IMR-90 (cell line): ENCODE measurements around the gene EPN2. TPM values are rescaled to one million over a fixed set of nuclear protein-coding genes. Genes with fewer than 3 reads are reported as not detected.
"Not testable (repeated sequence)": the region's sequence is repeated elsewhere in the genome, so short reads cannot be mapped to it uniquely, and the experiment has no call there.

Experiments
- ATAC-seq: fragments of 200-7000 bp; cut with Tn5 transposase; 2 replicates; pipeline ENCODE4 v1.9.1; 2020; ENCODE audit warnings: low read depth, mild to moderate bottlenecking, moderate library complexity
- BruUV-seq: library from RNA; stranded (reverse); fragments of 400-500 nt; replicated peaks from 2 replicates; lab custom pipeline; 2021; lab: Mats Ljungman, UMichigan
- CTCF ChIA-PET: fragments of 300-600 bp; formaldehyde crosslinking; extraction: SDS; loops from one replicate; lab custom pipeline; 2021; ENCODE audit warnings: antibody characterized with exemption; lab: Yijun Ruan, JAX
- POLR2A ChIA-PET: fragments of 300-600 bp; sonication (Branson Sonifier 250); formaldehyde crosslinking; loops from one replicate; lab custom pipeline; 2022; ENCODE audit warnings: antibody characterized with exemption; ENCODE audit not compliant: unreplicated experiment; lab: Charles Lee
- DNase-seq: peaks from one replicate; pipeline ENCODE4 v3.0.0; 2013
- H2AFZ ChIP-seq: replicated peaks from 2 replicates; pipeline ENCODE3; 2013; ENCODE audit warnings: low read length, mild to moderate bottlenecking; ENCODE audit not compliant: poor library complexity
- H2AK5ac ChIP-seq: 2 replicates; pipeline ENCODE4 v1.6.1; 2013; ENCODE audit warnings: low read depth, low read length, inconsistent platforms
- H2AK9ac ChIP-seq: replicated peaks from 2 replicates; pipeline ENCODE3; 2013; ENCODE audit warnings: mild to moderate bottlenecking, low read depth, low read length, moderate library complexity; ENCODE audit not compliant: poor library complexity
- H2BK120ac ChIP-seq: 2 replicates; pipeline ENCODE4 v1.6.1; 2013; ENCODE audit warnings: low read depth, low read length, inconsistent platforms
- H2BK15ac ChIP-seq: 3 replicates; pipeline ENCODE4 v1.6.1; 2013; ENCODE audit warnings: low read depth, low read length, inconsistent platforms
- H2BK20ac ChIP-seq: 2 replicates; pipeline ENCODE4 v1.6.1; 2013; ENCODE audit warnings: low read depth, mild to moderate bottlenecking, inconsistent platforms, low read length, moderate library complexity
- H2BK5ac ChIP-seq: 2 replicates; pipeline ENCODE4 v1.6.1; 2013; ENCODE audit warnings: mild to moderate bottlenecking, low read depth, low read length, inconsistent platforms; ENCODE audit not compliant: poor library complexity, severe bottlenecking
- H3K14ac ChIP-seq: replicated peaks from 2 replicates; pipeline ENCODE4 v1.6.1; 2013; ENCODE audit warnings: low read depth, low read length, inconsistent platforms
- H3K18ac ChIP-seq: 2 replicates; pipeline ENCODE4 v1.6.1; 2013; ENCODE audit warnings: low read depth, low read length, control low read depth
- H3K23ac ChIP-seq: 2 replicates; pipeline ENCODE4 v1.6.1; 2013; ENCODE audit warnings: low read depth, low read length, inconsistent platforms
- H3K27ac ChIP-seq: 2 replicates; pipeline ENCODE4 v1.5.1; 2013; ENCODE audit warnings: mild to moderate bottlenecking, control low read depth, low read length; ENCODE audit not compliant: insufficient read depth
- H3K27me3 ChIP-seq: 2 replicates; pipeline ENCODE4 v1.6.1; 2013; ENCODE audit warnings: low read length; ENCODE audit not compliant: control insufficient read depth, insufficient read depth
- H3K36me3 ChIP-seq: 2 replicates; pipeline ENCODE4 v1.6.1; 2013; ENCODE audit warnings: low read length, mixed read lengths; ENCODE audit not compliant: control insufficient read depth, insufficient read depth
- H3K4ac ChIP-seq: 2 replicates; pipeline ENCODE4 v1.6.1; 2013; ENCODE audit warnings: low read depth, low read length, inconsistent platforms
- H3K4me1 ChIP-seq: 2 replicates; pipeline ENCODE4 v1.6.1; 2013; ENCODE audit warnings: low read length, mixed read lengths; ENCODE audit not compliant: control insufficient read depth, insufficient read depth
- H3K4me2 ChIP-seq: 2 replicates; pipeline ENCODE4 v1.6.1; 2013; ENCODE audit warnings: low read depth, mild to moderate bottlenecking, control low read depth, low read length, moderate library complexity
- H3K4me3 ChIP-seq: 2 replicates; pipeline ENCODE4 v1.5.1; 2013; ENCODE audit warnings: low read depth, mild to moderate bottlenecking, control low read depth, low read length, moderate library complexity; ENCODE audit not compliant: insufficient read depth
- H3K56ac ChIP-seq: 2 replicates; pipeline ENCODE4 v1.6.1; 2013; ENCODE audit warnings: low read length, inconsistent platforms; ENCODE audit not compliant: insufficient read depth; ENCODE audit errors: extremely low read depth
- H3K79me1 ChIP-seq, 2 experiments: 2 replicates each; pipeline ENCODE4 v1.6.1; 2013; ENCODE audit warnings: low read length in 2 of 2, inconsistent platforms in 1 of 2, low read depth in 1 of 2
- H3K9ac ChIP-seq: 2 replicates; pipeline ENCODE4 v1.6.1; 2013; ENCODE audit warnings: low read depth, low read length, control low read depth
- H3K9me1 ChIP-seq: 2 replicates; pipeline ENCODE4 v1.6.1; 2013; ENCODE audit warnings: low read length, inconsistent platforms; ENCODE audit not compliant: insufficient read depth
- H3K9me3 ChIP-seq: 2 replicates; pipeline ENCODE4 v1.6.1; 2013; ENCODE audit warnings: low read length; ENCODE audit not compliant: control insufficient read depth, insufficient read depth
- H4K20me1 ChIP-seq: 2 replicates; pipeline ENCODE4 v1.6.1; 2013; ENCODE audit warnings: low read length, inconsistent platforms; ENCODE audit not compliant: insufficient read depth
- H4K5ac ChIP-seq: 2 replicates; pipeline ENCODE4 v1.6.1; 2013; ENCODE audit warnings: mild to moderate bottlenecking, low read depth, low read length, control low read depth
- H4K8ac ChIP-seq, 2 experiments: 2 replicates each; pipeline ENCODE4 v1.6.1; 2013; ENCODE audit warnings: low read depth in 2 of 2, low read length in 2 of 2, control low read depth in 1 of 2, inconsistent platforms in 1 of 2
- H4K91ac ChIP-seq: 2 replicates; pipeline ENCODE4 v1.6.1; 2013; ENCODE audit warnings: low read depth, low read length, inconsistent platforms; ENCODE audit not compliant: insufficient read depth
- WGBS, 2 experiments: methylation state at CpG; one replicate each; pipeline versions ENCODE4 v1.1.5 to v1.1.7; 2013; ENCODE audit warnings: missing lambda C conversion rate in 2 of 2; ENCODE audit not compliant: insufficient read length in 1 of 2; ENCODE audit errors: extremely low coverage in 2 of 2; 5-methylcytosine and 5-hydroxymethylcytosine counted together
- dilution Hi-C: fragments of 300-500 bp; cut with HindIII; formaldehyde crosslinking; loops from one replicate; pipeline ENCODE4 v1.14.3; 2018; ENCODE audit warnings: low sequenced_read_pairs; ENCODE audit not compliant: unreplicated experiment
- in situ Hi-C: fragments of 300-500 bp; cut with MboI; formaldehyde crosslinking; loops from 3 replicates; pipeline ENCODE4 v1.14.3; 2019; ENCODE audit warnings: low sequenced_read_pairs, inconsistent platforms, mixed read lengths
- intact Hi-C: fragments of 100-400 bp; cut with micrococcal nuclease; formaldehyde crosslinking; loops from 2 replicates; pipeline ENCODE4 v1.10.0; 2022
- polyA plus RNA-seq, 3 experiments: library from polyadenylated mRNA; depleted of rRNA; stranded (reverse); fragments of >200 nt; gene quantifications; 2 replicates each; pipeline ENCODE4 v1.2.3, GENCODE V29; 2012; ENCODE audit warnings: low replicate concordance in 1 of 3
- total RNA-seq: library from RNA; depleted of rRNA; stranded (reverse); fragments of >200 nt; gene quantifications from 2 replicates; pipeline ENCODE4 v1.2.3, GENCODE V29; 2012

EPN2 gene
- total and polyA plus RNA-seq, 2 of the 4 experiments (the other 2 are of a cell fraction) = 14.9 to 25.3 TPM

DNA sequence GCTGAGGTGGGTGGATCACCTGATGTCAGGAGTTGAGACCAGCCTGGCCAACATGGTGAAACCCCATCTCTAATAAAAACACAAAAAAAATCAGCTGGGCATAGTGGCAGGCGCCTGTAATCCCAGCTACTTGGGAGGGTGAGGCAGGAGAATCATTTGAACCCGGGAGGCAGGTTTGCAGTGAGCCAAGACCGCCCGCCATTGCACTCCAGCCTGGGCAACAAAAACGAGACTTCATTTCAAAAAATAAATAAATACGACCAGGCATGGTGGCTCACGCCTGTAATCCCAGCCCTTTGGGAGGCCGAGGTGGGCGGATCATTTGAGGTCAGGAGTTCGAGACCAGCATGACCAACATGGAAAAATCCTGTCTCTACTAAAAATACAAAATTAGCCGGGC lies 116.2 kb downstream of the EPN2 start:
- BruUV-seq, H3K9me3 ChIP-seq, H2AFZ ChIP-seq, in situ Hi-C loops, H3K23ac ChIP-seq, H3K9me1 ChIP-seq, H3K4ac ChIP-seq, intact Hi-C loops, H3K4me2 ChIP-seq, POLR2A ChIA-PET, H3K27ac ChIP-seq, H4K5ac ChIP-seq, H4K20me1 ChIP-seq, H3K79me1 ChIP-seq, H3K14ac ChIP-seq, H2BK5ac ChIP-seq, H2BK15ac ChIP-seq, H4K8ac ChIP-seq, H3K9ac ChIP-seq, H2BK120ac ChIP-seq, H3K4me1 ChIP-seq, ATAC-seq, H3K27me3 ChIP-seq, dilution Hi-C loops, H2BK20ac ChIP-seq, H2AK9ac ChIP-seq, H4K91ac ChIP-seq, DNase-seq, H3K4me3 ChIP-seq, H3K18ac ChIP-seq, H3K56ac ChIP-seq, H3K36me3 ChIP-seq: not testable (repeated sequence)
- CTCF ChIA-PET = interaction anchor here (1.4 to 1.8 kb wide), 2 partner anchors 9 to 95 kb away, joined by 5 to 12 read pairs; partner anchors contain the start of gene B9D1
- WGBS, 2 experiments = 93% methylated on average over 3 of the region's 11 CpGs; no CpG with 5 or more reads in 1 of the 2 experiments
- H2AK5ac ChIP-seq = peak overlapping the region; percentile 39; the same call in 1 of the 2 replicates
